Astrocyte (in vitro differentiated cells and primary cell): Measurements from ENCODE around the gene ADAMTS16.

Source experiments
- CTCF ChIP-seq: IDR thresholded peaks from 2 replicates; pipeline ENCODE4 v1.5.1; 2011; ENCODE audit warnings: low read depth, mild to moderate bottlenecking, inconsistent platforms, low read length, moderate library complexity; ENCODE audit not compliant: insufficient read depth
- EZH2 ChIP-seq: IDR thresholded peaks from 2 replicates; pipeline ENCODE4 v1.6.1; 2012; ENCODE audit warnings: mild to moderate bottlenecking, low read length, inconsistent platforms; ENCODE audit not compliant: insufficient read depth

GRCh38 chr5:5330728-5331452, 190.8 kb downstream of the ADAMTS16 start:
- TF ChIP-seq CTCF = no peak
- TF ChIP-seq EZH2 = no peak
